ENCODE measurements around the gene C5orf58.

C5orf58 gene

DNA sequence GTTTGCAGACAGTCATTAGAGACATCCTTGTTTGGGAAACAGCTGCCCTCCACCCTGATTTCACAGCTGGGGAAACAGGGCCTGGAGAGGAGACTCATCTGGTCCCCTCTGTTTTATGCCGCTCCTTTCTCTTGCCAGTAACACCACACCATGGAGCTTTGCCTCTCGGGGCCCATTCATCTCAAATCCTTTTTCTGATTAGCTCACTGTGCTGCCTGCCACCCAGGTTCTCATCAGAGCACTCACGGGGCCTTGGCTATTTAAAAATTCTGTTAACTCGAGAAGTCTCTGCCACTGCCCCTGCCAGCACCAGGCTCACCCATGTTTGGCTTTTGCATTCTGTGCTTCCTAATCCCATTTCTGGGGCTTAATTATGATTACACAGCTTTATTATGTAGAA is 36.8 kb upstream of the C5orf58 start:
- TF ChIP-seq, protein P1, sequence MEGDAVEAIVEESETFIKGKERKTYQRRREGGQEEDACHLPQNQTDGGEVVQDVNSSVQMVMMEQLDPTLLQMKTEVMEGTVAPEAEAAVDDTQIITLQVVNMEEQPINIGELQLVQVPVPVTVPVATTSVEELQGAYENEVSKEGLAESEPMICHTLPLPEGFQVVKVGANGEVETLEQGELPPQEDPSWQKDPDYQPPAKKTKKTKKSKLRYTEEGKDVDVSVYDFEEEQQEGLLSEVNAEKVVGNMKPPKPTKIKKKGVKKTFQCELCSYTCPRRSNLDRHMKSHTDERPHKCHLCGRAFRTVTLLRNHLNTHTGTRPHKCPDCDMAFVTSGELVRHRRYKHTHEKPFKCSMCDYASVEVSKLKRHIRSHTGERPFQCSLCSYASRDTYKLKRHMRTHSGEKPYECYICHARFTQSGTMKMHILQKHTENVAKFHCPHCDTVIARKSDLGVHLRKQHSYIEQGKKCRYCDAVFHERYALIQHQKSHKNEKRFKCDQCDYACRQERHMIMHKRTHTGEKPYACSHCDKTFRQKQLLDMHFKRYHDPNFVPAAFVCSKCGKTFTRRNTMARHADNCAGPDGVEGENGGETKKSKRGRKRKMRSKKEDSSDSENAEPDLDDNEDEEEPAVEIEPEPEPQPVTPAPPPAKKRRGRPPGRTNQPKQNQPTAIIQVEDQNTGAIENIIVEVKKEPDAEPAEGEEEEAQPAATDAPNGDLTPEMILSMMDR (conservative IDR thresholded peaks at IDR 0.05), result no peak
- H3K27ac ChIP-seq, result no peak overlapping the region

DNA sequence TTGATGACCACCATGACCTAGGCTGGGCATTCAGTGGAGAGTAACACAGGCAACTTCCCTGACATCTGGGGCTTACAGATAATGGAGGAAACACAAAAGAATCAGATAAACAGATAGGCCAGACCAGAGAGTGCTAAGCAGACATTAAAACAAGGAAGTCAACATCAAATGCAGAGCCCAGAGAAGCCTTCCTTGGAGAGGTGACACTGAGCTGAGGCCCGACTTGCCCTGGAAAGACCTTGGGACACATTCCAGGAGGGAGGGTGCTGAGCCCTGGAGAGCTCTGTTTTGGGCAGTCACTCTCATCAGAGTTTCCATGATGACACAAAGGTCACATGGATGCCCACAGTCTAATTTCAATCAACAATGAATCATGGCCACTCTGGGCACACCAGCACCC is 31.9 kb upstream of the C5orf58 start:
- H3K27ac ChIP-seq, result no peak overlapping the region
- TF ChIP-seq, protein P1 (conservative IDR thresholded peaks at IDR 0.05), result no peak

DNA sequence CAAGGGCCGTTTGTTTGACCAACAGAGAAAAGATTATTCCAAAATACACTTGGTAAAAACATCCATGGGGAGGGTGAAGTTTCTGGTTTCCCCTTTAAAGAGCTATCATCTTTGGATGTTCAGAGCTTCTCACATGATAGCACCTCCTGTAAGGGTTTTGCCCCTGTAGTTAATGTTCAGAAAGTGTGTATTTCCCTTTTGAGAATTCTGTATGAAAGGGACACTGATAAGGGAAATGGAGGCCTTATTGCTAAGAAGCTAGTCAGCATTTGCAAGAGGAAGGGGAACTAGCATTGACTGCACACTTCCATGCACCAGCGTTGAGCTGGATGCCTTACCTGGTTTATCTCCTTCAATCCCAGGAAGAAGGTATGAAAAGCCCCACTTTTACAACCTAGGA is 31.5 kb upstream of the C5orf58 start:
- TF ChIP-seq, protein P1 (conservative IDR thresholded peaks at IDR 0.05), result no peak
- no peak overlapping the region for H3K27ac ChIP-seq

DNA sequence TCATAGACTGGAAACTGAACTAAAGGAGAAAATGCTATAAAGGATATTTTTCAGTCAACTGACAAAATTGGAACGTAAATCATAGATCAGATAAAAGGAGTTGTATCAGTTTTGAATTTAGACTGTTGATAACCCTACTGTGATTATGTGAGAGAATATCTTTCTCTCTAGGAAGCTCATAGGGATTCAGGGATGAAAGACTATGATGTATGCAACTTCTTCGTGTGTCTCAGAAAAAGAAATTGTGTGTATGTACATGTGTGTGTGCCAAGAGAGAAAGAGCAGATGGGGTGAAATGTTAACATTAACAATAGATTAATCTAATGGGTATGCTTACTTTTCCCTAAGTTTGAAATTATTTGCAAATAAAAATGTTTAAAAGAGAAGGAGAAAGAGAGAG is 30.7 kb upstream of the C5orf58 start:
- no peak overlapping the region for H3K27ac ChIP-seq
- TF ChIP-seq, protein P1 (conservative IDR thresholded peaks at IDR 0.05), result no peak

DNA sequence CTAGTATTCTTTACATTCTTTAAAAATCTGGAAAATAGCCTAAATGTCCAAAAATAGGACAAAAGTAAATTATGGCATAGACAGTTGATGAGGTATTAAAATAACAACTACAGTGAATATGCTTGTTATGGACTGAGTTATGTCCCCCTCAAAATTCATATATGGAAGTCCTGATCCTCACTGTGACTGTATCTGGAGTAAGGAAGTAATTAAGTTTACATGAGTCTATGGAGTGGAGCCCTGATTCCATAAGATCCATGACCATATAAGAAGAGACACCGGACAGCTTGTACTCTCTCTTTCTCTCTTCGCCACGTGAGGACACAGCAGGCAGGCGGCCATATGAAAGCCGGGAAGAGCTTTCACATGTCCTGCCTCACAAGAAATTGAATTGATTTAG is 28.6 kb upstream of the C5orf58 start:
- TF ChIP-seq, protein P1 (conservative IDR thresholded peaks at IDR 0.05), result no peak
- H3K27ac ChIP-seq, result no peak overlapping the region

DNA sequence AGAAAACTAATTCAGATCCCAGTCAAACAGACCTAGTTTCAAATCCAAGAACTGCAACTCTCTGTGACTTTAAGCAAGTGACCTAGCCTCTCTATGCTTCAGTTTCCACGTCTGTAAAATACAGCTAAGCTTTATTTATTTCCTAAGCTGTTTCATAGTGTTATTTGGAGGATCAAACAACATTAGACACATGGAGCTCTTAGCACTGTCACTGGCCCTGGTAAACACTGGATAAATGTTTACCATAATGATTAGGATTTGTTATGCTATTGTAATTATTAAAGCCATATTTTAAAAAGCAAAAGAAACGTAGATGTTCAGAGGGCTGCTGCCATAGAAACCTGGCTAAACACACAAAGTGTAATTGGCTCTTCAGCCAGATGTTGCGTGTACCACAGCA is 26.6 kb upstream of the C5orf58 start:
- H3K27ac ChIP-seq, result no peak overlapping the region

DNA sequence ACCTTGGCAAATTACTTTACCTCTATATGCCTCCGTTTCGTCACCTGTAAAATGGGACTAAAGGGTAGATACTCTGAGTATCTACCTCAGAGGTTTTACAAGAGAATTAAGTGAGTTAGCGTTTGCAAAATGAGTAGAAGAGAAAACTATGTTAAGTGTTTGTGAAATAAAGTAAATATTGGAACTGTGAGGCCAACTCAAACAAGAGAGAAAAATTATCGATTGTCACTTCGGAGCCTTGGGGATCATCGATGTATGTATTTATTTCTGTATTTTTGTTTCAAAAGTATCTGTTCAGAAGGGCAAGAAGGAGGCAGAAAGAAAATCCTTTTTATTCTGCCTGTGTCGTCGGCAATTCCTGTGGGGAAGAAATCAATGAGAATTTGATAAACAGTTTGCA is 25.8 kb upstream of the C5orf58 start:
- TF ChIP-seq, protein P1 (conservative IDR thresholded peaks at IDR 0.05), result no peak
- H3K27ac ChIP-seq, result no peak overlapping the region

More for the DNA sequence above, 26.6 kb upstream of the C5orf58 start:
- TF ChIP-seq, protein P1 (conservative IDR thresholded peaks at IDR 0.05), result no peak
